Measurements from ENCODE around the gene DOK5. TPM values are rescaled to one million over a fixed set of nuclear protein-coding genes. Genes with fewer than 3 reads are reported as not detected.

Gene DOK5
- total RNA-seq, 2 donors from 2014 or later: 1.3 to 17.3 TPM

DNA sequence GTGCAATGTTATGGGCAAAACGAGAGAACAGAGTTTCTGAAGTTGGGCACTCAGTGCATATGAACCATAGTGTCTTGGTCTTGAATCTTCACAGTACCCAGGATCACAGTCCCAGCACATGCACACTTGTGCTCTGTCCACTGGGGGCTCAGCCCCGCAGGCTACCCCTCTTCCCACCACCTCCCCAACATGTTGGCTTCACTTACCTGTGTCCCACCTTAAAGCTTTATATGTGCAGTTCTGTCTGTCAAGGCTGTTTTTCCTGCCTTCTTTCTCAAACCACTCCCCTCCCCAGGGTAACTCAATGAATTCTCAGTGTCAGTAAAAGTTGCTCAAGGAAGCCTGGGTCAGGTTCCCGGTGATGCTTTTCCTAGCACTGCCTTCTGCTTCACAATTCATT, 129.9 kb downstream of the DOK5 start:
- ATAC-seq: no peak
- DNase-seq (ENCODE audit: low spot score in 2 of 2): no peak
- peaks cover 0 to 7% of the 10 kb centered on the region in 2 donors for H3K9me3 Mint-ChIP-seq
- H3K27ac Mint-ChIP-seq: no peak overlapping the region
- H3K36me3 Mint-ChIP-seq: peaks cover 0 to 9% of the 10 kb centered on the region in 2 donors

DNA sequence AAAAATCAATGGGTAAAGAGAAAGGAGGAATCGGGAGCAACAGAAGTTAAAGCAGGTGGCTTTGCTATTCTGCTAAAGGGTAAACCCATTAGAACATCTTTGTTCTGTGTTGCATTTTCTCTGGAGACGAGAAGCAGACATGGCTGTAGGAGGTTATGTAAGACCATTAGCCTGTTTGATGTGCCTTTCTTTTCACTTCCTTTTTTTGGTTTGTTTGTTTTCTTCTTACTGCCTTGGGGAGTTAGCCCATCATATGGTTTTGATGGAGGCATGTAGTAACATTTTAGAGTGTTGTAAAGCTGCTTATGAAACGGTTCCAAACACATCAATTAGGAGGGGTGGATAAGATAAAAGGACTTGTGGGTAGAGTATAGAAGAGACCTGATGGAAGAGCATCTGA, 131.0 kb downstream of the DOK5 start:
- Mint-ChIP-seq H3K36me3 (no peaks in the 10 kb centered on the region), H3K27ac (no peak overlapping the region), H3K9me3 (no peaks in the 10 kb centered on the region)
- DNase-seq (ENCODE audit: low spot score in 2 of 2): no peak
- no peak for ATAC-seq

DNA sequence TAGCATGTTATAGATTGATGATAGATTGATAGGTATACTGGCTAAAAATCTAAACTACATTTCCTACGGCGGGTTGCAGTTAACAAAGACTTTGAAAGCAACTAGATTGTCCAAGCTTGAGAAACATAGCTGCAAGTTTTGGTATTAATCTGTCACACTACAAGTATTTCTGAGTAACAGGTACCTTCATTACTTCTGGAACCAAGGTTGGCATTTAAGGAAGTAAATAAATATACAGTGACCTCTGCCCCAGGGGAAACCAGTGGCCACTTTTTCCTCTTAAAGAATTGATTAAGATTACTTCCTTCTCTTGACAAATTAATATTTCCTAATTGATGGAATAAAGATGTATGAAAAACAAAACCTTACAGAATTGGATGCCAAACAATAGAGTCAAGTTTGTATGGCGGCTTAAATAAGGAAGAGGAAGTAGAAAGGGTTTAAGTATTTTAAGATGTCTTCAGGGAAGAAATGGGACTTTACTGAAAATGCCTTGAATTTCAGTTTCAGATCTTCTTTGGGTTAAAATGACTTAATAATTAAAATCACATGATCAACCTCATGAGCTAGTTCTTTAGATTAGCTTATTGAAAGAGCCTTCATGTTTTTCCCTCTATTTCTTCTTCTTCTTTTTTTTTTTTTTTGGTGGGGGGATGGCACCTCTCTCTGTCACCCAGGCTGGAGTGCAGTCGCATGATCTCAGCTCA, 132.8 kb downstream of the DOK5 start:
- Mint-ChIP-seq H3K27ac (no peak overlapping the region), H3K9me3 (no peaks in the 10 kb centered on the region), H3K36me3 (no peaks in the 10 kb centered on the region)
- no peak for ATAC-seq
- no peak for DNase-seq (ENCODE audit: low spot score in 2 of 2)

DNA sequence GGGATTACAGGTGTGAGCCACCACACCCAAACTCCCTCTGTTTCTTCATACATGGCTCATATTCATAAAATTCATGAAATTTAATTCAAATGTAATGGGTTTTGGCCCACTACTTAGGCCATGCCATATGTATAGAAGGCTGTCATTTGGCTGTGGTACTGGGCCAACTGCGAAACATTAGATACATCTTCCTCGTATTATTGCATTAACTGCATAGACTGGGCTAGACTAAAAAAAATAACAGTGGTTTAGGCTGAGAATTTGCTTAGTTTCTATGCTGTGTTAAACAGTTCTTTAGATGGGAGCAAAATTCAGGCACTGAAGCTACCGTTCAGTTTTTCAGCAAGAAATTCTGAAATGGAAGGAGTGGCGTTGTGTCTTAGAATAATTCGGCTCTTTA, 133.6 kb downstream of the DOK5 start:
- ATAC-seq (no peak), DNase-seq (ENCODE audit: low spot score in 2 of 2) (no peak)
- Mint-ChIP-seq H3K9me3 (no peaks in the 10 kb centered on the region), H3K36me3 (no peaks in the 10 kb centered on the region), H3K27ac (no peak overlapping the region)

DNA sequence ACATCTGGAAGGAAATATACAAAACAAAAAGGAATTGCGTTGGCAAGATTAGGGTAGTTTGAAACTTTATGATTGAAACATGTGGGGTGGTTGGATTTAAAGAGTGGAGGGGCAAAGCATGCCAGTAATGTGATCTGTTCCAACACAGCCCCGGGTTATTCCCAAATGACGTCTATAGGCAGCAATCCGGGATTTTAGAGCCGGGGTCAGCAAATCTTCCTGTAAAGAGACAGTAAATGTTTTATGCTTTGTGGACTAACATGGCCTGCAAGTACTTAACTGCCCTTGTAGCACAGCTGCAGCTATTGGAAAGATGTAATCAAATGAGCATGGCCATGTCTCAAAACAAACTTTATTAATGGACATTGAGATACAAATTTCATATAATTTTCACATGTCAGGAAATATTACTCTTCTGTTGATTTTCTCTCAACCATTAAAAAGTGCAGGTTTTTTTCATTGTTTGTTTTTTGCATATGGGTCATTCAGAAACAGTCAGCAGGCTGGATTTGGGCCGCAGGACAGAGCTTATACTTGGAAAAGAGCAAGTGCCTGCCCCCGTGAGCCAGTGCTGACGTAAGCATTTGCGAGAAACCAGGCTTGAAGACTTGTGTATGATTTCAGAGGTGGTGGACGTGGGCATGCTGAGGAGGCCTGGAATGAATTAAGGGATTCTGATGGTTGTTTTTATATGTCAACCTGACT, 136.5 kb downstream of the DOK5 start:
- H3K27ac Mint-ChIP-seq: no peak overlapping the region
- no peaks in the 10 kb centered on the region for H3K36me3 Mint-ChIP-seq
- H3K9me3 Mint-ChIP-seq: no peaks in the 10 kb centered on the region
- no peak for ATAC-seq
- no peak for DNase-seq (ENCODE audit: low spot score in 2 of 2)

DNA sequence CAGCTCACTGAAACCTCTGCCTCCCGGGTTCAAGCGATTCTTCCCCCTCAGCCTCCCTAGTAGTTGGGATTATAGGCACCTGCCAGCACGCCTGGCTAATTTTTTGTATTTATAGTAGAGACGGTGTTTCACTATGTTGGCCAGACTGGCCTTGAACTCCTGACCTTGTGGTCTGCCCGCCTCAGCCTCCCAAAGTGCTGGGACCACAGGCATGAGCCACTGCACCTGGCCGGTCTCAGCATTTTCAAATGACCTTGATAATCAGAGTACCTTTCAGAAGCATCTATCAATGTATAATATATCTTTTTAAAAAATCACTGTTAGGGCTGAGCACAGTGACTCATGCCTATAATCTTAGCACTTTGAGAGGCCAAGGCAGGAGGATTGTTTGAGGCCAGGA, 143.0 kb downstream of the DOK5 start:
- no peak overlapping the region for H3K27ac Mint-ChIP-seq
- no peaks in the 10 kb centered on the region for H3K9me3 Mint-ChIP-seq
- no peaks in the 10 kb centered on the region for H3K36me3 Mint-ChIP-seq
- ATAC-seq: no peak
- no peak for DNase-seq (ENCODE audit: low spot score in 2 of 2)

DNA sequence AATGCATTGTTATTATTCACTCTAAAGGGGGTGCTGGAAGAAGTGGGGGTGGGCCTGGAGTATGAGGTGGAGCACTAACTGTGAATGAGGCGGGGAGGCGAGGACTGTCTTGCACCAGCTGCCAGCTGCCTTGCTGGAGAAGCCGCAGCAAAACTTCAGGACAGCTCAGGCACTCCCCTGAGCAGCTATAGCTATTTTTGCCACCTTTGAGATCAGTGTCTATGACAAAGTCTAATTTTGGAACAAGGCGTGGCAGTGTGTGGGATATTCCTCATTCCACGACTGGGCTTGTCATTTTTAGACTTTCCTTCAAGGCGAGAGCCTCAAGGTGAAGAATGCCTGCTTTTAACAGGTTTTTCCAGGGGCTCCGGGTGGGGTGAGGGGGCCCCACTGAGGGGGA, 143.8 kb downstream of the DOK5 start:
- DNase-seq (ENCODE audit: low spot score in 2 of 2) (no peak), ATAC-seq (no peak)
- Mint-ChIP-seq H3K27ac (no peak overlapping the region), H3K9me3 (no peaks in the 10 kb centered on the region), H3K36me3 (no peaks in the 10 kb centered on the region)

DNA sequence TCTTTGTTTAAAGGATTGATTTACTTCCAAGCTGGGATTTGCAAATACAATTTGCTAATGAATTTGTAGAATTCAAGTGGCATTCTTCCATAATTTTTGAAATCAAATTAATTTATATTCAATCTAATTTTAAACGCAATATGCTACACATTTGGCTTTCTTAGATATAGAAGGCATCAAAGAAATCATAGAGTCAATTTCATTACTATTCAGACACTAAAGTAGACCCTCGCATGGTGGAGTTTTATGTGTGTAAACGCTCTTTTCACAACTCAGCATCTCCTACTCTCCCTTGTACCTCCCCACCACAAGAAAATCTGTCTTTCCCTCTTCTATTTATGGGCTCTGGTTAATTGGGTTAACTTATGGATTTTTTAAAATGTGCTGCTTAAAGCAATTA, 144.3 kb downstream of the DOK5 start:
- ATAC-seq: no peak
- no peak for DNase-seq (ENCODE audit: low spot score in 2 of 2)
- H3K36me3 Mint-ChIP-seq: no peaks in the 10 kb centered on the region
- no peak overlapping the region for H3K27ac Mint-ChIP-seq
- H3K9me3 Mint-ChIP-seq: no peaks in the 10 kb centered on the region

DNA sequence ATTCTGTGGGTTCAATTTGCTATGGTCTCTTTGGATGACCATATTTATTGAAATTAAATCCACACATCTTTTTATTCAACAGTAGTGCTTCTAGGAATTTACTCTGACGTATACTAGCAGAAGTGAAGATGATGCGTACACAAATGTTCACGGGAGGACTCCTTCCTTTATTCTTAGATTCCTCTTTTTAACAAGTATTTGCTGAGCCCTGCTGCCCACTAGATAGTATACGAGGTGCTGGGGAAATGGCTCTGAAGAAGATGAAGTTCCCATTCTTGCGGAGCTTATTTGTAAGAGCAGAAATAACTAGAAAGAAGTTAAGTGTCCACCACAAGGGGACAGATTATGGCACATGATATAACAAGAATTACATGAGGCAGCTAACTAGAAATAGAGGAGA, 145.2 kb downstream of the DOK5 start:
- no peak for DNase-seq (ENCODE audit: low spot score in 2 of 2)
- H3K27ac Mint-ChIP-seq: no peak overlapping the region
- no peaks in the 10 kb centered on the region for H3K9me3 Mint-ChIP-seq
- no peak for ATAC-seq
- no peaks in the 10 kb centered on the region for H3K36me3 Mint-ChIP-seq

DNA sequence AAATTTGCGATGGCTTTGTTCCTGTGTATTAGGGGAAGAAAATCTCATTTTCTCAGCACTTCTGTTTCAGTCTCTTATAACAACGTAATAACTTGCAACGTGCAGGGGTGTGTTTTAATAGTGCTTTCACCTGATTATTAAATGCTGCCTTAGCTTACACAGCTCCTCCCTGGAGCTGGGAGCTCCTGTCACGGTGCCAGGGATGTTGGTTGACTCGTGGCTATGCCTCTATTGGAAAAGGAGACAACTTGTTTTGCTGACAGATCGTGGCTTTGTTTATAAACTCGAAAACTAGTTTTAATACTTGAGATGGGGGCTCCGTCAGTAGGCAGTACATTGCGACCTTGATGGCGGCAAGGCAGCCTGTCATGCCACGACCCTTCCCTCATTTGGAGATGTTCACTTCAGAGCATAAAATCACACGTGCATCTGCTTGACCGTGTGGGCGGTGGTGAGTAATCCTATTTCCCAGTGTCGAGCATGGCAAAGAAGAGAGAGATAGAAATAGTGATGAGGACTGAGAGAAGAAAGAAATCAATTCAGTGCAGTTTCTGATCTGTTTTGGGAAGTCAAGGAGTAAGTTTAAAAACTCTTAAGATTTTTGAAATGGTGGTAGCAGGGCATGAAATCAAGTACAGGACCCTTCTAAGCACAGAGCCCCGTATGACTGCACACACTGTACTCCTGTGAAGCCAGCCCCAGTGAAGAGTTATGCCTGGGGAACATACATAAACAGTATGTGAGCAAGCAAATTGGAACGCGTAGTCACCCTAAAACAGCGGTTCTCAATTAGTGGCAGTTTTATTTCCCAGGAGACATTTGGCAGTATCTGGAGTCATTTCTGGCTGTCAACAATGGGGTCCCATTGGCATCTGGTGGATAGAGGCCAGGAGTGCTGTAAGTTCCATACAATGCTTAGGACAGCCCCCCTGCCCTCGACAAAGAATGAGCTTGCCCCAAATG, 147.2 kb downstream of the DOK5 start:
- Mint-ChIP-seq H3K9me3 (no peaks in the 10 kb centered on the region), H3K27ac (no peak overlapping the region), H3K36me3 (no peaks in the 10 kb centered on the region)
- DNase-seq (ENCODE audit: low spot score in 2 of 2) (no peak), ATAC-seq (no peak)

DNA sequence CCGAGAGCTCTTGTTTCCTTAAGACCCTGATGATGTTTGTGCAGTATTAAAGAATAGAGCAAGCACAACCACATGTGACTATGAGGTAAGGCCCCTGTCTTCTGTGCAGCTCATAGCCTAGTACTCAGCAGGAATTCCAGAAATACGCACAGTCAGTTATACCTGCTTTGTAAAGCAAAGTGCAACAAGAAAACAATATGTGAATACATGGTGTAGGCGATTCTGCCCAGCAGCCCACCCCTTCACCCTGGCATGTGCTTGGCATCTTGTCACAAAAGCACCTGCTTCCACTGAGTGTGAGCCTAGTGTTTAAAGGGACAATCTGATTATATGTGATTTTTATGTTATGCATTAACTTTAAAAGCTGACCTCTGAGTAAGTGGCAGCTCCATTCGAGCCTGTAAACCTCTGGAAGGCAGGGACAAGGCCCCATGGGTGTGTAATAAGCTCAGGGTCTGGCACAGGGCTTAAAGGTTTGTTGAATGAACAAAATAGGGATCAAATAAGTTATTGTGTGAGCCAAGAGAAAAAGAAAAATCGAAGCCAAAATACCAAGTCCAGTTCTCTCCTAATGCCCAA, 148.7 kb downstream of the DOK5 start:
- Mint-ChIP-seq H3K36me3 (no peaks in the 10 kb centered on the region), H3K9me3 (no peaks in the 10 kb centered on the region), H3K27ac (no peak overlapping the region)
- no peak for DNase-seq (ENCODE audit: low spot score in 2 of 2)
- no peak for ATAC-seq

DNA sequence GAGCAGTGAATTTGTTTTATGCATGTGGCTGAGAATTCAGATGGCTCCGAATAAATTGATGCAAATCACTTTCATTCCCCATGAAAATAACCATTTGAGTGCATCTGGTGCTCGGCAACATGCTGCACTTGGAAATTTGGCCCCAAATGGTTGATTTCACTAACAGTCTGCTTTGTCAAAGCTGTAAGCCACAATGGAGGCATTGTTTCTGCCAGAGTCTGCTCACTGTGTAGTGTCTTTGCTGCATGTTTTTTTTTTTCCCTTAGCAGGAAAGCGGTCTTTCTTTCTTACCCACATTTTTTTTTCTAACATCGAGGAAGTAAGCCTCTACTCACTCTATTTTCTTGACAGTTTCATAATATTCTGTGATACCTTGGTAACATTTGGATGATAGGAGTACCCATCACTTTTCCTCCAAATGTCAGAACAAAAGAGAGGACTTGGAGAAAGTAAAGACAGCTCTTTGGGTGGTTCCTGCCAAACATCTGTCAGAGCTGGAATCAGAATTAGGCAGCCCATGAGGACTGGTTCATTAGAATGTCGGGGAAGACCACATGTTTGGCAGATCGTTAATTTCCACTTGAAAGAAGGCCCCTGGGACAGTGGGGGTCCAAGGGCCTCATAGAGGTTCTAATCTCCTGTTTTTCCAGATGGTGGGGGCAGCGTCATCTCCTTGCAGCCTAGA, 149.5 kb downstream of the DOK5 start:
- no peak for ATAC-seq
- DNase-seq (ENCODE audit: low spot score in 2 of 2): no peak
- Mint-ChIP-seq H3K27ac (no peak overlapping the region), H3K9me3 (no peaks in the 10 kb centered on the region), H3K36me3 (no peaks in the 10 kb centered on the region)

DNA sequence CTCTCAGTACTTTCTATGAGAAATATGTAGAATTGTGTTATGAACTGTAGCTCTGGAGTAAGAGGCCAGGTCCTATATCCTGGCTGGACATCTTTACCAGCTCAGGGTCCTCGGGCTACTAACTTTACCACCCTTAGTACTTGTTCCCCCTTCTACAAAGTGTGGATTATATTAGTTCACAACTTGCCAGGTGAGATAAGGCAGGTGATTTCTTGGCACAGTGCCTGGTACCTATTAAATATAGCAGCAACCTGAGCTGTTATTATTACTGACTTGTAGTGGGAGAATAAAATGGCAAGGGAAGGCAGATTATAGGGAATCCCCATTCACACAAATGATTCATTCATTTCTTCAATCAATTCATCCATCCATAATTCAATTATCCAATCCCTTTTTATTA, 150.1 kb downstream of the DOK5 start:
- DNase-seq (ENCODE audit: low spot score in 2 of 2) (no peak), ATAC-seq (no peak)
- H3K9me3 Mint-ChIP-seq: no peaks in the 10 kb centered on the region
- H3K36me3 Mint-ChIP-seq: no peaks in the 10 kb centered on the region
- no peak overlapping the region for H3K27ac Mint-ChIP-seq

DNA sequence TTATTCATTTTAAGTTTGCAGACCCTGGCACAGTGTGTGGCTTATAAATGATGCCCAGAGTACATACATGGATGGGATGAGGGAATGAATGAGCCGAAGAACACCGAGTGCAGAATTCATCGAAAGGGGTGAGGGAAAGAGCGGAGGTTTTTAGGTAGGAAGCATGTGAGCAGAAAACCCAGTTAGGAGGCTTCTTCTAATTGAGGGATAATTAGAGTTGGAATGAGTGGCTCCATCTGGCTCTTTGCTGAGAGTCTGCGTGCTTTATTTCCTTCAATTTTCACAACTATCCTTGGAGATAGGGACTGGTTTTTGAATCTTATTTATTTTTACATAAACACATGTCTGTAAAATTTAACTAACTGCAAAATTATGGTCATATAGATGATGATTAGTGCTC, 150.7 kb downstream of the DOK5 start:
- no peaks in the 10 kb centered on the region for H3K36me3 Mint-ChIP-seq
- H3K9me3 Mint-ChIP-seq: no peaks in the 10 kb centered on the region
- ATAC-seq: no peak
- DNase-seq (ENCODE audit: low spot score in 2 of 2): no peak
- H3K27ac Mint-ChIP-seq: no peak overlapping the region

DNA sequence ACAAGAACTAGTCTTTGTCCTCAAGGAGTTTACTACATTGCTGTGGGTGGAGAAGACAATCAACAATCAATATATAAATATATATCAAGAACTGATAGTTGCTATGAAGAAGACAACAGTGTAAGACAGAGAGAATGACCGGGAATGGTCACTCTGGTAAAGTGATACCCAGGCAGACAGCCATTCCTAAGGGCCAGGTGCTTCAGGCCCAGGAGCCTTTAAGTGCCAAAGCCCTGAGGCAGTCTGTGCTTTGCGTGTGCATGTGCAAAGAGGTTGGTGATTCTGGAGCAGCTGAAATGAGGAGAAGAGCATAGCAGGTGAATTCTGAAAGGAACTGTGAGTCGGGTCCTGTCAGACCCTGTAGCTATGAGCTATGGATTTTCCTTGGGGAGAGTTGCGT, 154.2 kb downstream of the DOK5 start:
- ATAC-seq: no peak
- no peaks in the 10 kb centered on the region for H3K36me3 Mint-ChIP-seq

DNA sequence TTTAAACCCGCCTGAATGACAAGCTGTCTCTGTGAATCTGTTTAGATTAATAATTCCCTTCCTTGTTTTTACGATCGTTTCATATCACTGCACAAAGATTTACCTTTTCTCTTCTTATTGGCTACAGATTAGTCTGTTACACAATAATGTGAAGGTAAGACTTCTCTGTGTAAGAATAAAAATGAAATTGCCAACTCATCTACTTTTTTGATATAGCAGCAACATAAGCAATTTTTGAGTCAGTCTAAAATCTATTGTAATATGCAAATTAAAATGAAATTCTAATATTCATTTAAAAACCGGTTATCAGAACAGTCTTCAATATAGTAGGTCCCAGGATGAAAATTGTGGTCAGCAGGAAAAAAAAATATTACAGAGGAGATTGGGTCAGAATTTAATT, 155.2 kb downstream of the DOK5 start:
- DNase-seq (ENCODE audit: low spot score in 2 of 2) (no peak), ATAC-seq (no peak)
- Mint-ChIP-seq H3K27ac (no peak overlapping the region), H3K36me3 (no peaks in the 10 kb centered on the region), H3K9me3 (no peaks in the 10 kb centered on the region)

More for the DNA sequence above, 154.2 kb downstream of the DOK5 start:
- no peak for DNase-seq (ENCODE audit: low spot score in 2 of 2)
- H3K9me3 Mint-ChIP-seq: no peaks in the 10 kb centered on the region
- peak overlapping the region in 1 of 2 donors; percentile 1 for H3K27ac Mint-ChIP-seq

Data from activated naive CD4-positive, alpha-beta T cell treated with anti-CD3 and anti-CD28 coated beads, Interleukin-2, amount 50 U/mL, for 72 hours (primary cell).